Measurements from ENCODE around the gene MTUS2.

Gene MTUS2

DNA sequence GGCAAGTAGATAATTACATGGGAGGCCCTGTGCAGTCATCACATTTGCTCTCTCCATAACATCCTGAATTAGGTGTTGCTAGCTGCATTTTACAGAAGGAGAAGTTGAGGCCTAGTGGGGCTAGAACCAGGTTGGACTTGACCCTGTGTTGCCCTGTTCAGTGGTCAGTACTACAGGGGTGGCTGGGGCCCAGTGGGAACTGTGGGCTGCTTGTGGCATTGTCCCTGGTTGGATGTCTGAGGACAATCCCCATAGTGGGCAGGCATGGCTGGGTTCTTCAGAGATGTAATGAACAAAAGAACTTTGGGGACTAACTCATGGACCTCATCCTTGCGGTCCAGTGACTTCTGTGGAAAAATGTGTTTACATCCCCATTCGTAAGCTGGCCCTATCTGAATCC lies 38.9 kb downstream of the MTUS2 start:
- H3K9me3 ChIP-seq: no peaks in the 10 kb centered on the region
- no peak overlapping the region for H3K27ac ChIP-seq
- H3K4me3 ChIP-seq (ENCODE audit: low read depth in 1 of 2, low read length in 1 of 2): no peak overlapping the region
- no peaks in the 10 kb centered on the region for H3K4me1 ChIP-seq (ENCODE audit: control insufficient read depth in 1 of 2, insufficient read depth in 1 of 2, low read depth in 1 of 2, low read length in 1 of 2)
- H3K36me3 ChIP-seq: no peaks in the 10 kb centered on the region
- TF ChIP-seq, protein P1, sequence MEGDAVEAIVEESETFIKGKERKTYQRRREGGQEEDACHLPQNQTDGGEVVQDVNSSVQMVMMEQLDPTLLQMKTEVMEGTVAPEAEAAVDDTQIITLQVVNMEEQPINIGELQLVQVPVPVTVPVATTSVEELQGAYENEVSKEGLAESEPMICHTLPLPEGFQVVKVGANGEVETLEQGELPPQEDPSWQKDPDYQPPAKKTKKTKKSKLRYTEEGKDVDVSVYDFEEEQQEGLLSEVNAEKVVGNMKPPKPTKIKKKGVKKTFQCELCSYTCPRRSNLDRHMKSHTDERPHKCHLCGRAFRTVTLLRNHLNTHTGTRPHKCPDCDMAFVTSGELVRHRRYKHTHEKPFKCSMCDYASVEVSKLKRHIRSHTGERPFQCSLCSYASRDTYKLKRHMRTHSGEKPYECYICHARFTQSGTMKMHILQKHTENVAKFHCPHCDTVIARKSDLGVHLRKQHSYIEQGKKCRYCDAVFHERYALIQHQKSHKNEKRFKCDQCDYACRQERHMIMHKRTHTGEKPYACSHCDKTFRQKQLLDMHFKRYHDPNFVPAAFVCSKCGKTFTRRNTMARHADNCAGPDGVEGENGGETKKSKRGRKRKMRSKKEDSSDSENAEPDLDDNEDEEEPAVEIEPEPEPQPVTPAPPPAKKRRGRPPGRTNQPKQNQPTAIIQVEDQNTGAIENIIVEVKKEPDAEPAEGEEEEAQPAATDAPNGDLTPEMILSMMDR (IDR thresholded peaks at IDR 0.05): no peak
- no peaks in the 10 kb centered on the region for H3K27me3 ChIP-seq

DNA sequence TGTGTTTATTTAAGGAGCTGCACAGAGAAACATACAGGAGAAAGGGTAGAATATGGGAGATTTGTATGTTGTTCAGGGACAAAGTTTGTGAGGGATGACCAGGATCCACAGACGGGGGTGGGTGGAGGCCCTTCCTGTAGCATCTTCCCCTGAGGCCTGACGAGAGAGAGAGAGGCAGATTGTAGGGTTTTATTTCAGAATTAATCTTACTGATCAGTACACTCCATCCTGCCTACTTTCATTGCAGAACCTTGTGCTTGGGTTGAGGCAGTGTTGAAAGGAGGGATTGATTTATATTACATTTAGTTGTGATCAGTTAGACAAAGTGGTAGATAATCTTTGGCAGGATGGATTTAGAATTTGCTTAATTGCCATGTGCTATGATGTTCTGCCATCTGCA lies 39.6 kb downstream of the MTUS2 start:
- H3K9me3 ChIP-seq: no peaks in the 10 kb centered on the region
- no peaks in the 10 kb centered on the region for H3K27me3 ChIP-seq
- no peak overlapping the region for H3K27ac ChIP-seq
- TF ChIP-seq, protein P1 (IDR thresholded peaks at IDR 0.05): no peak
- H3K4me3 ChIP-seq (ENCODE audit: low read depth in 1 of 2, low read length in 1 of 2): no peak overlapping the region
- no peaks in the 10 kb centered on the region for H3K4me1 ChIP-seq (ENCODE audit: control insufficient read depth in 1 of 2, insufficient read depth in 1 of 2, low read depth in 1 of 2, low read length in 1 of 2)
- H3K36me3 ChIP-seq: no peaks in the 10 kb centered on the region

DNA sequence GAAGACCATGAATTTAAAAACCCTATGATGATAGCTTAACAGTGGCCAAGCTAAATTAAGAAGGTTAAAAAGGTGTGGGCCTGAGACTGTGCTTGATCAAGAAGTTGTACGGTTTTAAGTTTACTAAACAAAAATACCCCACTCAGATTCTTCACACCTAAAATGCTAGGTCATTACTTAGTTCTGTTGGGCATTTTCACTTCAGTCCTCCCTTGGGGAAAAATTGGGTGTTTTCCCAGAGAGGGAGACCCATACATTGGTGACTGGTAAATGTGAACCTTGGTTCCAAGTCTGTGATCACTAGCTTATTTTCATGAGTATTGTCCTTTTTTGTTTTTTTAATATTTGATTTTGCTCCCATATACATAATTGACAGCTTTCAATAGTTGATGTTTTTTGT lies 44.4 kb downstream of the MTUS2 start:
- TF ChIP-seq, protein P1 (IDR thresholded peaks at IDR 0.05): no peak

DNA sequence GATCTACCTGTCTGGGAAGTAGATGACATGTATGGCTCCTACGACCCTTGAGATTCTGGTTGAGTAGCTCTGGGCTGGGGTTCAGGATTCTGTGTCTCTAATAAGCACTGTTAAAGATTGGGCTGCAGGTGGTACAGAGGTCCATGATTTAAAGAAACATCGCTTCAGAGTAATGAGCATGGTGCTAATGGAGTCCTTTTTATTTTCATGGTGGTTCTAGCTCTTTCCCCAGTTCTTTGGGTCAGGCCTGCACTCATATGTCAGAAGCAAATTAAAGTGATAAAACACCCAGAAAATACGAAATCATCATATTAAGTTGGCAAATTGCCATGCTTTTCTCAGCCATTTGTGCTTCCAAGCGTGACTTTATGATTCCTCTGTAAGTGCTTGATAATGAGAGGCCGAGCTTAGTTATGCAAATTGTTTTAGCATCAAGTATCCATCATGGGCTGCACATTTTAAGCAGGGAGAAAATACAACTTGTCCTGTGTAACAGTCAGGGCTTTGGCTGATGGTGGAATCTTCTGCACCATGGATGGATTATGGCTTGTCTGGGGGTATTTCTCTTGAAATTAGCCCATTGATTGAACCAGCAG lies 45.1 kb downstream of the MTUS2 start:
- Histone ChIP-seq H3K4me1 (ENCODE audit: control insufficient read depth in 1 of 2, insufficient read depth in 1 of 2, low read depth in 1 of 2, low read length in 1 of 2) (no peaks in the 10 kb centered on the region), H3K27me3 (no peaks in the 10 kb centered on the region), H3K27ac (no peak overlapping the region), H3K9me3 (no peaks in the 10 kb centered on the region), H3K4me3 (ENCODE audit: low read depth in 1 of 2, low read length in 1 of 2) (no peak overlapping the region), H3K36me3 (no peaks in the 10 kb centered on the region)
- TF ChIP-seq, protein P1 (IDR thresholded peaks at IDR 0.05): no peak

More for the DNA sequence above, 44.4 kb downstream of the MTUS2 start:
- no peak overlapping the region for H3K27ac ChIP-seq
- no peak overlapping the region for H3K4me3 ChIP-seq (ENCODE audit: low read depth in 1 of 2, low read length in 1 of 2)
- H3K9me3 ChIP-seq: no peaks in the 10 kb centered on the region
- H3K36me3 ChIP-seq: no peaks in the 10 kb centered on the region
- H3K27me3 ChIP-seq: no peaks in the 10 kb centered on the region
- no peaks in the 10 kb centered on the region for H3K4me1 ChIP-seq (ENCODE audit: control insufficient read depth in 1 of 2, insufficient read depth in 1 of 2, low read depth in 1 of 2, low read length in 1 of 2)

DNA sequence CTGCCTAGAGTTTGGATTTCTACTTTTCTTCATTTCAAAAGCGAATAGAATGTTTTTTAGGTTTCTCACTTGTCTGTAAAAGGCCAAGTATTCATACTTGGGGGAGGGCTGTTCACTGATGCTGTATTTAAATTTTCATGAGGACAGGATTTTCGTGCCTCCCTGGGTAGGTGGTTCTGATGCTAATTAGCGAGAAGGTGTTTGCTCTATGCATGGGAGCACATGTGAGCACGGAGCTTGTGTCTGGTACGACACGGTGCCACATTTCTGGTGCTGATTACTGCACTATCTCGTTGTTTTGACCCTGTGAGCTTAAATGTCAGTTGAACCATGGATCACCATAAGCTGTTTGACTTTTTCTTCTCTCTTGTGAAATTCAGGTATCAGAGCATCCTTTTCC lies 45.8 kb downstream of the MTUS2 start:
- TF ChIP-seq, protein P1 (IDR thresholded peaks at IDR 0.05): no peak
- Histone ChIP-seq H3K36me3 (no peaks in the 10 kb centered on the region), H3K4me3 (ENCODE audit: low read depth in 1 of 2, low read length in 1 of 2) (no peak overlapping the region), H3K27me3 (no peaks in the 10 kb centered on the region), H3K27ac (no peak overlapping the region), H3K4me1 (ENCODE audit: control insufficient read depth in 1 of 2, insufficient read depth in 1 of 2, low read depth in 1 of 2, low read length in 1 of 2) (no peaks in the 10 kb centered on the region), H3K9me3 (no peaks in the 10 kb centered on the region)

DNA sequence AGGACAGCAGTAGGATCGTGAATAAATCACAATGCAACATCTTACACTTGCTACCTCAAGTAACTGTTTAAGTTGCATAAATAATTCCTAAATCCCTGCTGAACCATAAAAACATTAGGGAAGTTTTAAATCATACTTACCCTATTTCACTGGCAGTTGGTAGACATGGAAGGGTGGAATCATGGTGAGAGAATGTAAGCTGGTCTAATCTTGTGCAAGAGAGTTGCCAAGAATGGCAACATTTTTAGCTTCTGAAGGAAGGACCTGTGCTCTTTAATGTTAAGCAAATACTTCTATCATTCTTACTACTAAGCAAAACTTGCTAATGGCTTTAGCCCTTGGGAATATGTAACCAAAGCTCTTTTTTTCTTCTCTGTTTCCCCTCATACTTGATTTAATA lies 46.8 kb downstream of the MTUS2 start:
- no peaks in the 10 kb centered on the region for H3K27me3 ChIP-seq
- TF ChIP-seq, protein P1 (IDR thresholded peaks at IDR 0.05): no peak
- H3K36me3 ChIP-seq: no peaks in the 10 kb centered on the region

More for the DNA sequence above, 46.8 kb downstream of the MTUS2 start:
- Histone ChIP-seq H3K9me3 (no peaks in the 10 kb centered on the region), H3K4me3 (ENCODE audit: low read depth in 1 of 2, low read length in 1 of 2) (no peak overlapping the region), H3K27ac (no peak overlapping the region), H3K4me1 (ENCODE audit: control insufficient read depth in 1 of 2, insufficient read depth in 1 of 2, low read depth in 1 of 2, low read length in 1 of 2) (no peaks in the 10 kb centered on the region)
